Right cardiac atrium (tissue), 5 donors: ENCODE data around the gene EPHA6. TPM values are rescaled to one million over a fixed set of nuclear protein-coding genes. Genes with fewer than 3 reads are reported as not detected.

Source experiments
- ATAC-seq, 2 donors: fragments of 200-7000 bp; cut with Tn5 transposase; one replicate each; pipeline versions ENCODE4 v1.8.0 to v1.9.1; 2020; ENCODE audit warnings: moderate library complexity in 2 of 2, mild to moderate bottlenecking in 1 of 2
- DNase-seq, 3 donors: peaks; one replicate each; pipeline ENCODE4 v3.0.0-alpha.2; 2020
- H3K27ac ChIP-seq: one replicate; pipeline ENCODE4 v1.5.1; 2013; ENCODE audit warnings: mild to moderate bottlenecking, low read length, control low read depth, moderate library complexity
- H3K27me3 ChIP-seq: one replicate; pipeline ENCODE4 v1.6.1; 2013; ENCODE audit not compliant: control insufficient read depth, insufficient read depth
- H3K4me1 ChIP-seq: one replicate; pipeline ENCODE4 v1.6.1; 2013; ENCODE audit warnings: low read length; ENCODE audit not compliant: control insufficient read depth, insufficient read depth
- H3K4me3 ChIP-seq: one replicate; pipeline ENCODE4 v1.5.1; 2013; ENCODE audit warnings: low read length, control low read depth
- H3K9me3 ChIP-seq: one replicate; pipeline ENCODE4 v1.6.1; 2013; ENCODE audit warnings: low read length; ENCODE audit not compliant: control insufficient read depth
- WGBS: extraction: QIAGEN DNeasy Blood & Tissue Kit; methylation state at CpG from one replicate; pipeline ENCODE4 v1.1.7; 2013; 5-methylcytosine and 5-hydroxymethylcytosine counted together
- intact Hi-C, 4 donors: fragments of 100-400 bp; cut with DNase I; formaldehyde crosslinking; loops; one replicate each; pipeline versions ENCODE4 v1.11.0 to v1.14.0; 2022 to 2023
- polyA plus RNA-seq: library from polyadenylated mRNA; stranded (reverse); fragments of 200-250 nt; gene quantifications from one replicate; pipeline ENCODE4 v1.2.3, GENCODE V29; 2013
- total RNA-seq, 4 donors: library from RNA; stranded (reverse); fragmentation: NEBNext Ultra II Directional; extraction: Animal tissue kit (Norgen Biotek cat#: 25700); gene quantifications; one replicate each; pipeline ENCODE4 v1.2.1, GENCODE V29; 2021
- donor health status: healthy with polysubstance abuse.
- donor health status: DM: no; HTN: yes; CAD: no.
- donor health status: DM: no; HTN: no; CAD: no.
- donor health status: DM: no; HTN: yes; CAD: no; lungs with severe emphysema.
- donor health status: DM: yes; HTN: yes; CAD: no.

The EPHA6 gene
- total and polyA plus RNA-seq, 5 donors, result 0.05 to 1.4 (median 0.59) TPM

DNA sequence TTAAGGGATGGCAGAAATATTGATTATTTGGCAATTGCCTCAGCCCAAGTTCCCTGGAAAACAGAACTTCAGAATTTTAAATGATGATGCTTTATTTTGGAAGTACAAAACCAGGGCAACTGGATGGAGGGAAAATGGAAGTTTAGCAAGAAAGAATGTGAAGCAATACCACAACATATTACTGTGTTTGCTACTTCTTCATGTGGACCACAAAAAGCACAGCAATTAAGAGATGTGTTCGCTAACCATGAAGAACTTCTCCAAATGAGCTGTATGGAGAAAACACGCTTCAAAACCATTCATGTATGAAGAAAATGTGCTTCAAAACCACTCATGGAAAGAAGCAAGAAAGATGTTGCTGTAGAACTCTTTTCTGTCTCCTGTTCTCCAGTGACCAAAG lies 885.5 kb downstream of the EPHA6 start:
- intact Hi-C loops, result no loop called here
- H3K27ac ChIP-seq, result no peak overlapping the region
- 95% methylated on average over 2 of the region's 2 CpGs for WGBS
- H3K9me3 ChIP-seq, result no peaks in the 10 kb centered on the region
- H3K27me3 ChIP-seq, result no peaks in the 10 kb centered on the region
- H3K4me1 ChIP-seq, result no peaks in the 10 kb centered on the region
- DNase-seq (no peak), ATAC-seq (no peak)
- H3K4me3 ChIP-seq, result no peak overlapping the region

DNA sequence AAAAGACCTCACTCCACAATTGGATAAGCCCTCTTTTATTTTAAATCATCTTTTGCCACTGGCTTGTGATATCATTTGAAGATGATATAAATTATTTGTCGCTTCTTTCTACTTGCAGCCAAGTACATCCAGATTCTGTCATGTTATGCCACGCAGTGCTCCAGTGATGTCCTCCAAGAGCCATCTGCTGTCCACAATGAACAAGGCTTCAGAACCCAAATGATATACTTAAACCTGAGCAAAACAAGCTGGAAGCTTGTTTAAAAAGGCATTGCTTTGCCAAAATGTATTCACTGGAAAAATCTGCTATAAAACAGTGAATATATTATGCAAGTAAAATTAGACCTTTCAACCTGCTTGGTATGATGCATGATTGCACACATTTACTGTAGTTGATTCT lies 891.4 kb downstream of the EPHA6 start:
- 57% methylated on average over 2 of the region's 2 CpGs for WGBS
- DNase-seq, result no peak
- no peak overlapping the region for H3K4me3 ChIP-seq
- no peaks in the 10 kb centered on the region for H3K9me3 ChIP-seq
- H3K27ac ChIP-seq, result no peak overlapping the region
- H3K27me3 ChIP-seq, result no peaks in the 10 kb centered on the region
- ATAC-seq, result no peak
- intact Hi-C loops, result no loop called here
- H3K4me1 ChIP-seq, result no peaks in the 10 kb centered on the region

DNA sequence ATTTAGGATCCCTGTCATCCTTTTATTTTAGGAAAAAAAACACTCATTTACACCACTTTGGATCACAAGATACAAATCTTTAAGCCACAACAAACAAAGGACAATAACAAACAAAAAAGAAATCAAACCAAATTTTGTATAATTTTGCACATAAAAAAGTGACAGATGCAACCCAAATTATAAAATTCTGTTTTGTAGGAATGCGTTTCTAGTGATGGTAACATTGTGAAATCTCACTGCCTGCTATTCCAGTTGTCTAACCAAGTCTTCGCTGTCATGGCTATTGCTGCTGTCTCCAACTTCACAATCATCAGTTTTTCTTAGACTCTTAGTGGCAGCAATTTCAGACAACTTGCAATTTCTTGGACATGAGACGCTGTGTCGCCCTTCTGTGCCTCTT lies 891.8 kb downstream of the EPHA6 start:
- Histone ChIP-seq H3K9me3 (no peaks in the 10 kb centered on the region), H3K27me3 (no peaks in the 10 kb centered on the region), H3K4me3 (no peak overlapping the region), H3K27ac (no peak overlapping the region), H3K4me1 (no peaks in the 10 kb centered on the region)
- intact Hi-C loops, result no loop called here
- DNase-seq (no peak), ATAC-seq (no peak)
- WGBS, result 87% methylated on average over 4 of the region's 4 CpGs

DNA sequence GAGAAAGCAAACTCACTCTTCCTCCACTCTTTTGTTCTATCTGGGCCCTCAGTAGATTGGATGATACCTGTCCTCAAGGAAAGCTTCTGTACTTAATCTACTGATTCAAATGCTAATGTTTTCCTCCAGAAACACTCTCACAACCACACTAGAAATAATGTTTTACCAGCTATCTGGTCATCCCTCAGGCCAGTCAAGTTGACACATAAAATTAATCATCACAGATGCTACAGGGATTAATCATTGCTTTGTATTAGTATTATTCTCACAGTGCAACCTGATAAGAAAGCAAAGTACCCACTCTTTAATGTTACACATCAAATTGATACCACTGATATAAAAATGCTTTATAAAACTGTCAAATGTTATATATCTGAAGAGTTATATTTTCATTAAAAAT lies 897.3 kb downstream of the EPHA6 start:
- no peak for DNase-seq
- no peaks in the 10 kb centered on the region for H3K27me3 ChIP-seq
- no peak overlapping the region for H3K4me3 ChIP-seq
- no peaks in the 10 kb centered on the region for H3K9me3 ChIP-seq
- ATAC-seq, result no peak
- H3K27ac ChIP-seq, result no peak overlapping the region
- no peaks in the 10 kb centered on the region for H3K4me1 ChIP-seq
- intact Hi-C loops, result loop anchor here in 1 of 4 donors (10.0 kb wide), 1 partner anchor 847 kb away; no protein-coding TSS in a partner anchor

DNA sequence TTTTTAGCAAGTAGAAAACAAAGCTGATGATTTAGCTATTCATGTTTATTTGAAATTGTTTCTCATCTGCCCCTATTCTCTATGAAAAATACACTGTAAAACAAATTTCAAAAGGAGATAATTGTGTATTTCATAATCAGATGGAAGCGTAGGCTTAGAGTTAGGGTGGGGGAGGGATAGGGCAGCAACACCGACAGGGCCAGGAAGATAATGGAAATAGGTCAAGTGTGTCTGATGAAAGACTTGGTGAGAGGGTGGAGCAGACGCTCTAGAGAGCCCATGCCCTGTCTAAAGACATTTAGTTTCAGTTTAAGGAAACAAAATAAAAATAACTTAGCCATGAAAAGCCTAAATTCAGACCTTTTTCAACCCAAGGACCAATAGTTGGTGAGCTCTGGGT lies 898.5 kb downstream of the EPHA6 start:
- 26% methylated on average over 3 of the region's 3 CpGs for WGBS
- ATAC-seq (peak in 1 of 2 donors; percentile 60), DNase-seq (no peak)
- Histone ChIP-seq H3K4me3 (no peak overlapping the region), H3K27me3 (no peaks in the 10 kb centered on the region), H3K4me1 (no peaks in the 10 kb centered on the region), H3K27ac (no peak overlapping the region), H3K9me3 (no peaks in the 10 kb centered on the region)
- intact Hi-C loops, result loop anchor here in 1 of 4 donors (10.0 kb wide), 1 partner anchor 848 kb away; no protein-coding TSS in a partner anchor

DNA sequence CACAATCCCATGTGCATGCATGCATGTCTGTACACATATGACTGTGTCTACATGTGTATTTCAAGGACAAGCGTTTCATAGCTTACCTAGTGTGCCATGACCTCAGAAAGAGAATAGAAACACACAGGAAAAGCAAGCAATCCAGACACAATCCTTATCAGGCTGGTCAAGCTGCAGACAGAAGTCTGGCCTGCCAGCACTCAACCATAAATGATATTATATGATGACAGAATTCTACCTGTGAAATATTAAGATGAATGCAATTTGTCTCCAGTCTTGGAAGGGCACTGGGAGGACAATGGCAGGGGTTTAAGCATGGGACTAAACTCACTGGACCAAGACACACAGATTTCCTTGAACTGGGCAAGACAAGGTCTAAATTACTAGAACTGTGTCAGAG lies 899.2 kb downstream of the EPHA6 start:
- H3K27me3 ChIP-seq, result no peaks in the 10 kb centered on the region
- WGBS, result 54% methylated on average over 1 of the region's 1 CpG
- no peaks in the 10 kb centered on the region for H3K9me3 ChIP-seq
- DNase-seq (no peak), ATAC-seq (no peak)
- intact Hi-C loops, result loop anchor here in 1 of 4 donors (10.0 kb wide), 1 partner anchor 849 kb away; no protein-coding TSS in a partner anchor
- H3K4me1 ChIP-seq, result no peaks in the 10 kb centered on the region
- H3K4me3 ChIP-seq, result no peak overlapping the region
- H3K27ac ChIP-seq, result no peak overlapping the region

DNA sequence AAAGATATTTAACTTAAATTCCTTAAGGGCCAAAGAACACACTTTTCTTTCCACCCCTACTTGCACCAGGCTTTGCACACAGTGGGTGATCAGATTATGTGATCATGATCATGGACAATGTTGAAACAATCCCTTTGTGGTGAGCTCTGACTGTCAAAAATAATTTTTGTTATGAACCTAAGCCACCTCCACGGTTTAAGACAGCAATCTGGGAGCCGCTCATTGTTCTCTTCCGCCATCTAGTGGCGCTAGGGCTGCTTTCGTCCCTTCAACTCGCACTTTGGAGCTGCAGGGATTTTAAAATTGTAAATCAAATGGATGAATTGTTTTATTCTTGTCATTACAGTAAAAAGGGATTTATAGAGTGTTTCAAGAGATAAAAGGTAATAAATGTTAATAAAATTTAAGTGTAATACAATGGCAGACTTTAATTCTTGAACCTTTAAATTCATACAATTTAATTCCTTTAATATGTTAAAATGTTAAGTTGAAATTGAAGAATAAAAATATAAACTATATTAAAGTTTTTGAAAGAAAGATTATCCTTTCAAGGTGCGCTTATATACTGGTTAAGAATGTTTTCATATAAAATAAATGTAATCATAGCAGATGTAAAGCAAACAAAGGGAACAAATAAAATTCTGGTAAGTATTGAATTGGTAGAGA lies 904.9 kb downstream of the EPHA6 start:
- ATAC-seq, result peak; percentile 61 to 72
- H3K27me3 ChIP-seq, result no peaks in the 10 kb centered on the region
- H3K9me3 ChIP-seq, result no peaks in the 10 kb centered on the region
- intact Hi-C loops, result loop anchor here in 2 of 4 donors (5.0 to 10.0 kb wide), 2 partner anchors 852 to 854 kb away; no protein-coding TSS in a partner anchor
- 3% methylated on average over 7 of the region's 7 CpGs for WGBS
- no peaks in the 10 kb centered on the region for H3K4me1 ChIP-seq
- no peak overlapping the region for H3K27ac ChIP-seq
- H3K4me3 ChIP-seq, result no peak overlapping the region
- peak; percentile 51 to 78 (median 67) for DNase-seq

DNA sequence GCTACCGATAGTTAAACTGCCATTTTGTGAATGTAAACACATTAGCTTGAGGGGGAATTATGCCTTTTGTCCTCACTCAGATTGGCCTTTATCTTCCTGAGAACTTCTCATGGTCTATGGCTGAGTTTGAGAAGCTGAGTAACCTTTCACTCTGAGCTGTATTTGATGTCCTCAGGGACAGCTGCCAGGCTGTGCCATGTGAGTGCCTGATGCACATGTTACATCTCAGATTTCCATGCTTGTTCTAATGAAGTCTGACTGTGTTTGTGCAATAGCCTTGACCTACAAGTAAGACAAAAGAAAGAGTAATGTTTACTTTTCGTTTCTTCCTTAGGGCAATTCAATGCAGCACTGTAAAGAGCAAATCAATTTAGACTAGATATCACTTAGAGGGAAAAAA lies 906.0 kb downstream of the EPHA6 start:
- intact Hi-C loops, result no loop called here
- H3K4me3 ChIP-seq, result no peak overlapping the region
- 71% methylated on average over 2 of the region's 2 CpGs for WGBS
- no peaks in the 10 kb centered on the region for H3K9me3 ChIP-seq
- H3K4me1 ChIP-seq, result no peaks in the 10 kb centered on the region
- DNase-seq, result no peak
- no peaks in the 10 kb centered on the region for H3K27me3 ChIP-seq
- ATAC-seq, result no peak
- H3K27ac ChIP-seq, result no peak overlapping the region

DNA sequence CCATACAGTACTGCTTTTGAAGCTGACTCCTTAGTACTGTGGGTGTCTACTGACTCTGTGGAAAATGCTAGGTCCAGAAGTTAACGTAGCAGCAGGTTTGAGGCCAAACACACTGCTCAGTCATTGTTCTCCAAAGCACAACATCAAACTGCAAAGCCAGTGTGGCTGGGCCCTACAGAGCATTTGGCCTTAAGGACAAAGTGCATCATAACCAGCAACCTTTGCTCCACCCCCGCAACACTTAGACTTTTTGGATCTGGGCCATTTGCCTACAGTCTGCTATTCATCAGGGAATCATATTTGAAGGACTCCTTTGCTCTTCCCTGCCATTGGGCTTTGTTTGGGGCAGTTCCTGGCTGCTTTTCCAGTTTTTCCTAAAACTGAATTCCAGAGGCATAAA lies 907.1 kb downstream of the EPHA6 start:
- Histone ChIP-seq H3K27ac (no peak overlapping the region), H3K9me3 (no peaks in the 10 kb centered on the region), H3K27me3 (no peaks in the 10 kb centered on the region), H3K4me3 (no peak overlapping the region), H3K4me1 (no peaks in the 10 kb centered on the region)
- 74% methylated on average over 2 of the region's 2 CpGs for WGBS
- intact Hi-C loops, result no loop called here
- ATAC-seq (no peak), DNase-seq (no peak)

DNA sequence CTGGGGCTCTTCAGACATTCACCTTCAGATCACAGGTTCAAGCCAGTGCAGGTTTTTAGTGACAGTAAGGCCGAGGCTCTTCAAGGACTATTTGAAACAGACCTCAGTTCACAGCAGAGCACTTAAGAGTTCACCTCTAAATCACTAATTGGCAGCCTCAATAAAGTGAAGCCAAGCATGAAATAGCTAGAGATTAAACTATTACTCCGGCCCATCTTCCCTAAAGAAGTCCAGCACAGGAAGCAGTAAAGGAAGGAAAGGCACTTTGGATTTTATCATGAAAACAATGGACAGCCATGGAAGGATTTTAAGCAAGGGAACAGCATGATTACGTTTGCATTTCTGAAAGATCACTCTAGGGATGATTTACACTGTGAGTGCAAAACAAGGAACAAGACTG lies 922.5 kb downstream of the EPHA6 start:
- Histone ChIP-seq H3K4me1 (no peaks in the 10 kb centered on the region), H3K4me3 (no peak overlapping the region), H3K27ac (no peak overlapping the region), H3K27me3 (no peaks in the 10 kb centered on the region), H3K9me3 (no peaks in the 10 kb centered on the region)
- intact Hi-C loops, result no loop called here
- no peak for DNase-seq
- WGBS, result 42% methylated on average over 3 of the region's 3 CpGs
- ATAC-seq, result no peak

DNA sequence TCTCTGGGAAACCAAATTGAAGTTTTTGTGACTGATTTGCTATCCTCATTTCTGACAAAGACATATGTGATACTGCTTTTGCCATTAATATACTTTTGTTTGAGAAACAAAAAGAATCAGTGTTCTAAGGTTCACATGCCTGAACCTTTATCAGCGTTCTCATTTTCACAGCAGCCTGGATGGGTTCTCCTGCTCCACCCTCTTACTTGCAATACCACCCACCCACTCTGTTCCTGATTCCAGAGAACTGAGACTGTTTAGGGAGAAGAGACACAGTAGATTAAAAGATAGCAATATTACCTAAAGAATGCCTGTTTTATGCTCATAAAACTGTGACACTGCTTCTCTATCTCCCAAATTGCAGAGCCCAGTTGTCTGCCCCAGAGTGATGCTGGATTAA lies 924.4 kb downstream of the EPHA6 start:
- Histone ChIP-seq H3K27ac (no peak overlapping the region), H3K4me3 (no peak overlapping the region), H3K9me3 (no peaks in the 10 kb centered on the region), H3K4me1 (no peaks in the 10 kb centered on the region), H3K27me3 (no peaks in the 10 kb centered on the region)
- DNase-seq (no peak), ATAC-seq (no peak)
- intact Hi-C loops, result no loop called here
- WGBS, result 42% methylated on average over 1 of the region's 1 CpG

DNA sequence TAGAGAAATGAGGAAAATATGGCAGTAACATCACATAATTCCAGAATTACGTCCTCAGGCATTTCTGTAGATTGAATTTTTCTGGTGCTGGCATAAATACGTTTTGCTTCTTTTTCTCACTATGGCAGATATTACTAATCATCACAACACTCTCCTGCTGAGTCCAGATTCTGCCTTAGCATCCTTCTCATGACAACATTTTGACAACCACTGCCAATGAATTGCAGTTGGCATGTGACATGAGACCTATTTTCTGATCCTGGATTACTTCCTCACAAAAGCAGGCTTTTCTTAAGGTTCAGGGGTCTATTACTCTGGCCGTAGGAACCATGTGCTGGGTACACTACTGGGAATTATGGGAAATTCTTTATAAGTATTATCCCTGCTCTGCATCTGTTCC lies 927.6 kb downstream of the EPHA6 start:
- intact Hi-C loops, result no loop called here

More for the DNA sequence above, 927.6 kb downstream of the EPHA6 start:
- Histone ChIP-seq H3K9me3 (no peaks in the 10 kb centered on the region), H3K27me3 (no peaks in the 10 kb centered on the region), H3K4me3 (no peak overlapping the region), H3K4me1 (no peaks in the 10 kb centered on the region), H3K27ac (no peak overlapping the region)
- WGBS, result 77% methylated on average over 3 of the region's 3 CpGs
- ATAC-seq (no peak), DNase-seq (no peak)
